HG03469 (cell line): ENCODE data around the gene EME1.

Experiments
- ATAC-seq: cut with Tn5 transposase; IDR thresholded peaks from one replicate; pipeline ENCODE4 v1.9.1; 2021; ENCODE audit warnings: mild to moderate bottlenecking, moderate library complexity, moderate number of reproducible peaks; ENCODE audit not compliant: unreplicated experiment

EME1 gene

GRCh38 chr17:50347117-50347893 is 25.7 kb upstream of the EME1 start:
- ATAC-seq, result no peak

GRCh38 chr17:50347894-50348291 is 25.1 kb upstream of the EME1 start:
- ATAC-seq, result no peak

- no peak for ATAC-seq
Measured at GRCh38 chr17:50348522-50349242, 24.3 kb upstream of the EME1 start.

- ATAC-seq, result no peak
Measured at GRCh38 chr17:50349243-50349600, 23.8 kb upstream of the EME1 start.

- ATAC-seq, result no peak
Measured at GRCh38 chr17:50350733-50351132, 22.3 kb upstream of the EME1 start.

GRCh38 chr17:50352072-50352692 is 20.8 kb upstream of the EME1 start:
- ATAC-seq, result no peak

- no peak for ATAC-seq
Measured at GRCh38 chr17:50352693-50353599, 20.1 kb upstream of the EME1 start.

- ATAC-seq, result no peak
Measured at GRCh38 chr17:50353600-50354195, 19.3 kb upstream of the EME1 start.

- no peak for ATAC-seq
Measured at GRCh38 chr17:50354198-50354597, 18.8 kb upstream of the EME1 start.

- no peak for ATAC-seq
Measured at GRCh38 chr17:50354776-50355175, 18.3 kb upstream of the EME1 start.

- ATAC-seq, result no peak
Measured at GRCh38 chr17:50355336-50355700, 17.7 kb upstream of the EME1 start.

GRCh38 chr17:50355701-50356341 is 17.2 kb upstream of the EME1 start:
- no peak for ATAC-seq

GRCh38 chr17:50356418-50356817 is 16.6 kb upstream of the EME1 start:
- no peak for ATAC-seq

- ATAC-seq, result no peak
Measured at GRCh38 chr17:50356892-50357510, 16.0 kb upstream of the EME1 start.

- no peak for ATAC-seq
Measured at GRCh38 chr17:50358177-50358576, 14.9 kb upstream of the EME1 start.

GRCh38 chr17:50359005-50359699 is 13.9 kb upstream of the EME1 start:
- no peak for ATAC-seq

- ATAC-seq, result no peak
Measured at GRCh38 chr17:50359998-50360461, 13.0 kb upstream of the EME1 start.

- no peak for ATAC-seq
Measured at GRCh38 chr17:50360486-50361115, 12.4 kb upstream of the EME1 start.
